GM23338 (cell line): ENCODE measurements around the gene GABBR1. TPM values are rescaled to one million over a fixed set of nuclear protein-coding genes. Genes with fewer than 3 reads are reported as not detected.
A peak's percentile ranks its signal among the peaks of the same experiment; 100 is the strongest.

ENCODE experiments used
- ATAC-seq: fragments of 200-7000 bp; cut with Tn5 transposase; 3 replicates; pipeline ENCODE4 v1.9.1; 2020
- DNase-seq: peaks from one replicate; pipeline ENCODE4 v3.0.0-alpha.2; 2015; ENCODE audit warnings: low spot score
- H2AFZ ChIP-seq: fragments of 200-600 bp; sonication (generic); 2 replicates; pipeline ENCODE4 v1.8.0; 2016; ENCODE audit warnings: antibody characterized with exemption, mild to moderate bottlenecking, moderate library complexity
- H3F3A ChIP-seq: fragments of 200-600 bp; sonication (generic); replicated peaks from 2 replicates; pipeline ENCODE4 v1.8.0; 2017; ENCODE audit warnings: antibody characterized with exemption, mixed run types, low read depth
- H3K27ac ChIP-seq: fragments of 200-600 bp; sonication (generic); 2 replicates; pipeline ENCODE4 v1.6.1; 2016; ENCODE audit warnings: low read depth
- H3K27me3 ChIP-seq: fragments of 200-600 bp; sonication (generic); 2 replicates; pipeline ENCODE4 v1.8.0; 2016; ENCODE audit warnings: mild to moderate bottlenecking, mixed run types, moderate library complexity; ENCODE audit not compliant: insufficient read depth
- H3K36me3 ChIP-seq: fragments of 200-600 bp; sonication (generic); 2 replicates; pipeline ENCODE4 v1.8.0; 2016; ENCODE audit warnings: mild to moderate bottlenecking; ENCODE audit not compliant: insufficient read depth
- H3K4me1 ChIP-seq: fragments of 200-600 bp; sonication (generic); 2 replicates; pipeline ENCODE4 v1.8.0; 2016; ENCODE audit warnings: mild to moderate bottlenecking, moderate library complexity; ENCODE audit not compliant: insufficient read depth
- H3K4me2 ChIP-seq: fragments of 200-600 bp; sonication (generic); 2 replicates; pipeline ENCODE4 v1.7.1; 2017; ENCODE audit warnings: mixed run types
- H3K4me3 ChIP-seq: fragments of 200-600 bp; sonication (generic); 2 replicates; pipeline ENCODE4 v1.6.1; 2016; ENCODE audit warnings: mixed run types
- H3K79me2 ChIP-seq: fragments of 200-600 bp; sonication (generic); replicated peaks from 2 replicates; pipeline ENCODE4 v1.8.0; 2017; ENCODE audit warnings: mild to moderate bottlenecking; ENCODE audit not compliant: insufficient read depth
- H3K9me2 ChIP-seq: fragments of 200-600 bp; sonication (generic); 2 replicates; pipeline ENCODE4 v1.8.0; 2017; ENCODE audit not compliant: insufficient read depth
- H4K20me1 ChIP-seq: fragments of 200-600 bp; sonication (generic); replicated peaks from 2 replicates; pipeline ENCODE4 v1.8.0; 2017; ENCODE audit warnings: mild to moderate bottlenecking; ENCODE audit not compliant: insufficient read depth
- H3K27ac Mint-ChIP-seq: 2 replicates; pipeline ENCODE4 v1.8.0; 2020; ENCODE audit warnings: inconsistent platforms, mild to moderate bottlenecking, moderate library complexity, mixed read lengths
- H3K27me3 Mint-ChIP-seq: 3 replicates; pipeline ENCODE4 v1.8.0; 2022; ENCODE audit warnings: low read depth, mild to moderate bottlenecking, moderate library complexity, mixed read lengths, inconsistent platforms; ENCODE audit not compliant: insufficient read depth, poor library complexity
- H3K36me3 Mint-ChIP-seq: 3 replicates; pipeline ENCODE4 v1.8.0; 2021; ENCODE audit warnings: low read depth, mild to moderate bottlenecking, inconsistent platforms, moderate library complexity, mixed read lengths
- H3K4me1 Mint-ChIP-seq: 3 replicates; pipeline ENCODE4 v1.8.0; 2020; ENCODE audit warnings: mild to moderate bottlenecking, inconsistent platforms, mixed read lengths
- H3K4me3 Mint-ChIP-seq: 3 replicates; pipeline ENCODE4 v1.8.0; 2021; ENCODE audit warnings: moderate library complexity, mild to moderate bottlenecking, inconsistent platforms, mixed read lengths
- H3K9me3 Mint-ChIP-seq: 3 replicates; pipeline ENCODE4 v1.8.0; 2020; ENCODE audit warnings: moderate library complexity, mild to moderate bottlenecking, inconsistent platforms, mixed read lengths
- CREB1 ChIP-seq: fragments of 250-450 bp; sonication (Bioruptor Pico); IDR thresholded peaks from 2 replicates; pipeline ENCODE4 v1.5.0; 2020; ENCODE audit warnings: low read depth, mild to moderate bottlenecking, moderate library complexity
- CTCF ChIP-seq, 2 experiments: fragments of 200-600 bp in 1 of 2; sonication (generic) in 1 of 2; conservative IDR thresholded peaks; 2 replicates each; pipeline versions ENCODE4 v1.5.1 to v1.6.1; 2016 to 2017; ENCODE audit warnings: antibody characterized with exemption in 2 of 2, low read depth in 2 of 2, mild to moderate bottlenecking in 2 of 2, moderate library complexity in 1 of 2
- ETS1 ChIP-seq: IDR thresholded peaks from 2 replicates; pipeline ENCODE4 v1.6.1; 2016; ENCODE audit warnings: antibody characterized with exemption
- EZH2 ChIP-seq: fragments of 200-600 bp; sonication (generic); IDR thresholded peaks from one replicate; pipeline ENCODE4 v1.8.0; 2017; ENCODE audit warnings: antibody characterized with exemption, mild to moderate bottlenecking, low read depth; ENCODE audit not compliant: unreplicated experiment
- JUNB ChIP-seq: IDR thresholded peaks from one replicate; pipeline ENCODE4 v1.6.1; 2016; ENCODE audit warnings: antibody characterized with exemption; ENCODE audit not compliant: unreplicated experiment
- NANOG ChIP-seq: IDR thresholded peaks from 2 replicates; pipeline ENCODE4 v1.6.1; 2016; ENCODE audit warnings: antibody characterized with exemption, borderline replicate concordance
- POLR2AphosphoS5 ChIP-seq: IDR thresholded peaks from 2 replicates; pipeline ENCODE4 v1.6.1; 2016; ENCODE audit warnings: antibody characterized with exemption, low read depth
- STAT1 ChIP-seq: IDR thresholded peaks from one replicate; pipeline ENCODE4 v1.6.1; 2016; ENCODE audit warnings: antibody characterized with exemption; ENCODE audit not compliant: unreplicated experiment
- ZNF114 ChIP-seq: fragments of 250-450 bp; sonication (Bioruptor Pico); IDR thresholded peaks from 2 replicates; pipeline ENCODE4 v1.5.0; 2020; ENCODE audit warnings: mild to moderate bottlenecking, moderate library complexity
- ZNF331 ChIP-seq: fragments of 250-450 bp; sonication (Bioruptor Pico); IDR thresholded peaks from 2 replicates; pipeline ENCODE4 v1.5.0; 2020; ENCODE audit warnings: low read depth, mild to moderate bottlenecking, moderate library complexity
- ZNF462 ChIP-seq: fragments of 250-450 bp; sonication (Bioruptor Pico); IDR thresholded peaks from 2 replicates; pipeline ENCODE4 v1.5.0; 2020; ENCODE audit warnings: mild to moderate bottlenecking, moderate library complexity
- polyA plus RNA-seq: library from polyadenylated mRNA; unstranded; fragments of >200 nt; fragmentation: Nextera tagmentation; extraction: Ambion mirVana; gene quantifications from 2 replicates; pipeline ENCODE4 v1.2.1, GENCODE V29; 2016
- total RNA-seq: library from RNA; depleted of rRNA; stranded (reverse); fragments of >200 nt; shearing (Covaris generic); gene quantifications from 2 replicates; pipeline ENCODE4 v1.2.3, GENCODE V29; 2014

GABBR1 gene
- total and polyA plus RNA-seq, 2 experiments from 2014 or later: 42.8 to 78.9 TPM

- TF ChIP-seq CREB1 (peak; percentile 86), POLR2AphosphoS5 (peak; percentile 97), ETS1 (no peak)
- peak; percentile 16 for ATAC-seq
- H3K36me3 Mint-ChIP-seq: peaks cover 35% of the 10 kb centered on the region
- H2AFZ ChIP-seq: no peak overlapping the region
- peaks cover 24% of the 10 kb centered on the region for H4K20me1 ChIP-seq
- peak; percentile 95 for DNase-seq
- peak overlapping the region; percentile 96 for H3K4me3 ChIP-seq
- H3K4me1 ChIP-seq: peaks cover 65% of the 10 kb centered on the region
- peak overlapping the region; percentile 87 for H3K27ac Mint-ChIP-seq
- H3F3A ChIP-seq: peaks cover 28% of the 10 kb centered on the region
- peak overlapping the region; percentile 86 for H3K4me3 Mint-ChIP-seq
- H3K27me3 Mint-ChIP-seq: peaks cover 37% of the 10 kb centered on the region
- peaks cover 72% of the 10 kb centered on the region for H3K4me1 Mint-ChIP-seq
- no peaks in the 10 kb centered on the region for H3K27me3 ChIP-seq
- no peaks in the 10 kb centered on the region for H3K9me2 ChIP-seq
- H3K9me3 Mint-ChIP-seq: no peaks in the 10 kb centered on the region
- peaks cover 78% of the 10 kb centered on the region for H3K79me2 ChIP-seq
- H3K36me3 ChIP-seq: peaks cover 6% of the 10 kb centered on the region
- H3K4me2 ChIP-seq: peak overlapping the region; percentile 98
- H3K27ac ChIP-seq: peak overlapping the region; percentile 94
Observed at GRCh38 chr6:29627755-29628418, 5.1 kb downstream of the GABBR1 start.

- peaks cover 37% of the 10 kb centered on the region for H3K27me3 Mint-ChIP-seq
- peak overlapping the region; percentile 98 for H3K4me2 ChIP-seq
- H3K4me1 ChIP-seq: peaks cover 72% of the 10 kb centered on the region
- H3K27ac ChIP-seq: peak overlapping the region; percentile 66
- H4K20me1 ChIP-seq: peaks cover 24% of the 10 kb centered on the region
- H3K79me2 ChIP-seq: peaks cover 83% of the 10 kb centered on the region
- DNase-seq (no peak), ATAC-seq (no peak)
- H3K27me3 ChIP-seq: no peaks in the 10 kb centered on the region
- peaks cover 42% of the 10 kb centered on the region for H3K36me3 Mint-ChIP-seq
- no peaks in the 10 kb centered on the region for H3K9me2 ChIP-seq
- H3K27ac Mint-ChIP-seq: peak overlapping the region; percentile 76
- peaks cover 79% of the 10 kb centered on the region for H3K4me1 Mint-ChIP-seq
- peaks cover 35% of the 10 kb centered on the region for H3F3A ChIP-seq
- peak overlapping the region; percentile 96 for H3K4me3 ChIP-seq
- H2AFZ ChIP-seq: no peak overlapping the region
- H3K36me3 ChIP-seq: peaks cover 13% of the 10 kb centered on the region
- H3K4me3 Mint-ChIP-seq: peak overlapping the region; percentile 86
- H3K9me3 Mint-ChIP-seq: no peaks in the 10 kb centered on the region
- TF ChIP-seq STAT1 (no peak), ZNF114 (CRISPR knock-in tag) (no peak), CTCF (conservative IDR thresholded peaks at IDR 0.05; ENCODE audit: low read depth in 2 of 2) (no peak), EZH2 (no peak), NANOG (no peak), POLR2AphosphoS5 (no peak), ZNF331 (CRISPR knock-in tag) (no peak), JUNB (no peak), CREB1 (no peak), ZNF462 (CRISPR knock-in tag) (no peak)
Observed at GRCh38 chr6:29626948-29627754, 5.8 kb downstream of the GABBR1 start.
